Measurements from ENCODE around the gene SMAD7.

The SMAD7 gene

DNA sequence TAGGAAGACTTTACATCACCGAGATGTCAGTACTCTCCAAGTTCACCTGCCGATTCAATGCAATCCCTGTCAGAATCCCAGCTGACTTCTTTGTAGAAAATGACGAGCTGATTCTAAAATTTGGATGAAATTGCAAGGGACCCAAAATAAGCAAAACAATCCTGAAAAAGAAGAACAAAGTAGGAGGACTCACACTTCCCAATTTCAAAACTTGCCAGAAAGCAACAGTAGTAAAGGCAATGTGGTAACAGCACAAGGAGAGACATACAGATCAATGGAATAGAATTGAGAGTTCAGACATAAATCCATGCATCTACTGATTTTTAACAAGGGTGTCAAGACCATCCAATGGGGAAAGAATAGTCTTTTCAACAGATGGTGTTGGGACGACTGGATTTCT, 52.2 kb downstream of the SMAD7 start:
- no peak for DNase-seq (ENCODE audit: low read depth in 1 of 2, low spot score in 1 of 2)

DNA sequence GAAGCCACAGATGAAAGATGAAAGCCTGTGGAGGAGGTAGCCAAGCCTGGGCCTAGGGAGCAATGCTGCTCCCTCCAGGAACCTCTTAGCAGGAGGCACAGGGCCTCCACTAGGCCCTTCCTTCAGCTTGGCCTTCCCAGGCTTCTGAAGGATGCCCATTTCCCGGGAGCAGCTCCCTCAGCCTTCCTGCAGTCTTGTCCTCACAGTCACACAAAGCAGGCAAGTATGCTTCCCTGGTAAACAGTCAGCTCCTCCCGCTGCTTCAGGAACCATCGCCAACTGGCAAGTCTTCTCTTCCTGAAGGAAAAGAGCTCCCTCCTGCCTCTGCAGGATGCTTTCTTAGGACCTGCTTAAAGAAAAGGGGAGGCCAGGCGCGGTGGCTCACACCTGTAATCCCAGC, 53.2 kb downstream of the SMAD7 start:
- no peak for DNase-seq (ENCODE audit: low read depth in 1 of 2, low spot score in 1 of 2)

DNA sequence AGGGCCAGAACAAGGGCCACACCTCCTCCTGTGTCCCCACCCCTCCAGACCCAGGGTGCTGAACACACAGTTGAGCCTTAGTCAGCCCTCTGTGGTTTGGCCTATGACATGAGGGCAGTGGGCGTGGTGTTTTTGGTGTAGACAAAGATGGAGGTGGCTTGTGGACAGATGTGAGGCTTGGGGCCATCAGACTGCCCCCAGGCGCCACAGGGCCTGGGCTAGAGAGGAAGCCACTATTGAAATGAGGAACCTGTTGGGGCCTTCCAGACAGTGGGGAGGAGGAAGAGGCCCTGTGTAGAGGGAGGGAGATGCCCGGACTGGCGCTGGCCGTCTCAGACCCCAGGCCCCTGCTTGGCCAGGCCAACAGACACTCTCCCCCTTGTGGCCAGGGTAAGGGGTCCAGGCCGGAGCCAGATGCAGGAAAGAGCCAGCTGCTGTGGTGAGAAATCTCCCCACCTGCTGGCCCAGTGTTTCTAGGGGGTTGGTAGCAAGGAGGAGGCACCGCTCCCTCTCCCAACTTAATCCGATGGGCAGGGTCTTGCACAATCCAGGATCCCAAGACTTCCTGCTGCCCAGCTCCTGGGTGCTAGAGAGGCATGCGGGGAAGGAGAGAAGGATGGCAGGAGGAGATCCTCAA, 53.8 kb downstream of the SMAD7 start:
- no peak for DNase-seq (ENCODE audit: low read depth in 1 of 2, low spot score in 1 of 2)

DNA sequence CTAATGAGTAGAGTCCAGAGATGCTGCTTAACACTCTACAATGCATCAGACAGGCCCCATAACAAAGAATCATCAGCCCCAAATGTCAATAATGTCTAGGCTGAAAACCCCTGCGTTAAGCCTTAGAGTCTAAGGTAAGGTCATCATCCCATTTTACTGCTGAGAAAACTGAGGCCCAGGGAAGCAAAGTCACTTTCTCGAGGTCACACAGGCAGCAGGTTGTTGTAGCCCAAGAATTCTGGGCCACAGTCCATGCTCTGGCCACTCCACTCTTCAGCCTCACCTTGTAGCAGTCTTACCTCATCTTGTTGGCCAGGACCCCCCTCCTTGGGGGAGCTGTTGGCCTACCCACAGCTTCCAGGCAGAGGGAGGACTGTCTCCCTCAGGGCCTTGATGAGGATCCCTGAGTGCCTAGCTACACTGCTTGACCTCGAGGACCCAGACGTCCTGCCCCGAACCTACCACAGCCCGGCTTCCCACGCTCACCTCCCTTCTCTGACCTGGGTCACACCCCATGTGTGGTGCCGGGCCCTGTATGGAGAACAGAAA, 54.4 kb downstream of the SMAD7 start:
- no peak for DNase-seq (ENCODE audit: low read depth in 1 of 2, low spot score in 1 of 2)

DNA sequence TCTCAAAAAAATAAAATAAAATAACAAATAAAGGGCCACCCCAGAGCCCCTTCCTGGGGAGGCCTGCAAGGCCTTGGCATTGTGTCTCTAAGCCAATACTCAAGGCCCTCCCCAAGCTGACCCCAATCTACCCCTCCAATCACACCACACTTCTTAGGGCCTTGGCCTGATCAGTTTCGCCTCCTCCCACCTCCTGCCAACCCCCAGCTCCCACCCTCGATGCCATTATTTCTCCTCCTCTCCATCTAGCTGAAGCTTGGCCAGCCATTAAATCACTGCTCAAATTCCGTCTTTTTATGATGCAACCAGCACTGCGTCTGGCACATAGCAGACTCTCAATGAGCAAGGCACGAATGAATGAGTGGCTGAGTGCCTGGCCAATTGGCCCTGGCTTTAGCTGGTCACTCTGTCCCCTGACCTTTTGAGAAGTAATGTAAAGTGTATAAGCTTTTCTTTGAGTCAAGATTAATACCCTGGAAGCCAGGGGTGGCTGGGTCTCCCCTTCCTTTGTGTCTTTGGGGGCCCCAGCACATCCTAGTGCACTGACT, 55.9 kb downstream of the SMAD7 start:
- DNase-seq (ENCODE audit: low read depth in 1 of 2, low spot score in 1 of 2), result no peak

DNA sequence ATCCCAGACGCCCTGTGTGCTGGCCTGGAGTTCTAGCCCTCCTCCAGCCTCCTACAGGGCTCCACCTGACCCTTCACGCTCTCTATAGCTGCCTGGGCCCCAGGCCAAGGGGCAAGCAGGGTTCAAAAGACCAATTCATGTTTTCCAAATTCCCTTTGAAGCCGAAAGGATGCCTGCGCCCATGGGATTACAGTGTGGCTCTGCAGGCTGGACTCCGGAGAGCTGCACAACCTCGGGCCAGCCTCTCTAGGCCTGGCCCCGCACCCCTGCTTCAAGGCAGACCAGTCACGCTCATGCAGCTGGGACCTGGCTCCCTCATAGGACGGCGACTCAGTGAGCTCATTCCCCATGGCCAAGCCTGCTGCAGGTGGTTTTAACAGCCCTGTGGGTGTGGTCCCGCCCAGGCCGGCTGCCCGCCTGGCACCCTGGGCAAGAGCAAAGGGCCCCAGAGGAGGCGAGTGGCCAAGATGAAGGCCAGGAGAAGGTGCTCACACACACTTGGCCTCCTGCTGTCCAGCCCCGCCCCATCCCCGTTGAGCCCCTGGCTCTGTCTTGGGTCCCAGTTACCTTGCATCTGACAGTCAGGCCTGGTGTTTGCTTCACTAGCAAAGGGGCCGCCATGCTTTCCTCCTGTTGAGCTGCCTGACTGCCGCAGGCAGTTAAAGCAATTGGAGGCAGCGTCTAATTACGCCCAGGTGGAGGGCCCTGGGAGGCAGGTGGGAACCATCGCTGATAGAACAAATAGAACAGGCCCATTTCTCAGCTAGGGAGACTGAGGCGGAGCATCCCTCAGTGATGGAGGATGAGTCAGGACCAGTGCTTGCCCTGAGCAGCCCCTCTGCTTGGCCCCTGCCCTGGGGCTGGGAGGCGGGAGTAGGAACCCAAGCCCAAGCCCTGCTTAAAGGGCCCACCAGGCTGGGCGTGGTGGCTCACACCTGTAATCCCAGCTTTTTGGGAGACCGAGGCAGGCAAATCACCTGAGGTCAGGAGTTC, 56.9 kb downstream of the SMAD7 start:
- no peak for DNase-seq (ENCODE audit: low read depth in 1 of 2, low spot score in 1 of 2)

DNA sequence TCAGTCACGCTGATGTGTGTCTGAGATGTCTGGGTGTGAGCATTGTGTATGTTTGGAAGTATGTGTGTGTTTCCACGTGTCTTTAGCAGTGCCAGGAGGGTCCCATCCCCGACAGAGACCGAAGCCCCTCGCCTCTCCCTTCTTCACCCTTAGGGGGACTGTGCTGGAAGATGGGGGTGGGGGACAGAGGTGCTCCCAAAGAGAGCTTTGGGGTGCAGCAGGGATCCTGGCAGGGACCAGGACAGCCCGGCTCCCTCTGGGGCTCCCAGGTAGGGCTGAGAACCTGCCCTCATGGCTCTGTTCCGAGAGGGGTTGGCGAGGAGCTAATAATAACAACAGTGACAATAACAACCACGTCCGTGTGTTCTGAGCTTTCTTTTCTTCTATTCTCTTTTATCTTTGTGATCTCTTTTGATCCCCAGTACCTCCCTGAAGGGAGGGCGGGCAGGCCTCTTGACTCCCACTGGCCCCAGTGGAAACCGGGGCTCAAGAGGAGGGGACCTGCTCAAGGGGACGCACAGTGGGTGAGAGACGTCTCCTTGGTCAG, 57.6 kb downstream of the SMAD7 start:
- DNase-seq (ENCODE audit: low read depth in 1 of 2, low spot score in 1 of 2), result no peak

DNA sequence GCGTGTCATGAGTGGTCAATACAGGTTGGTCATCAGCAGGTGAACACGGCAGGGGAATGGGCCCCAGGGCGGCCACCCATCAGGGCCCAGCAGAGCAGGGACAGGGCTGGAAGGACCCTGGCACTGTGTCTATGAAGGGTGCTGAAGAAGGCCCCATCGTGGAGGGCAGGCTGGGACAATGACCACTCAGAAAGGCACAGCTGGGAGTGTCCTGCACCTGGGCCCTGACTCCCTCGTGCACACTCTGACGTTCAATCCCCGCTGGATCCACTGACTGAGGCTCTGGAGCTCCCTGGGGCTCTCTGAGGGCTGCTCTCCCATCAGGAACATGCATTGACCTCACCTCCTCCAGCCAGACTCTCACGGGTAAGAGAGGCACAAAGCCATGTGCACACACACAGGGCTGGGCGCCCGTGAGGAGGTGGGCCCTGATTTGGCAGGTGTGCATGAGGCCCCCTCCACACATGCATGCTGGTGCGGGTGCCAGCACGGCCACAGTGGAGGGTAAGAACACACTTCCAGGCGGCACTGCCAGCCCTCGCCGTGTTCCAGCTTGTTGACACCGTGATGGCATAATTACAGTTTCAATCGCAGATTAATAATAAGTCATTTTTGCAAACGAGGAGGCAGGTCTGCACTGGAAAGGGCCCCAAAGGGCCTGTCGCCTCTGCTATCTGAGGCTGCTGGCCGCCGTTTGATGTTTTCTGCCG, 58.5 kb downstream of the SMAD7 start:
- no peak for DNase-seq (ENCODE audit: low read depth in 1 of 2, low spot score in 1 of 2)

DNA sequence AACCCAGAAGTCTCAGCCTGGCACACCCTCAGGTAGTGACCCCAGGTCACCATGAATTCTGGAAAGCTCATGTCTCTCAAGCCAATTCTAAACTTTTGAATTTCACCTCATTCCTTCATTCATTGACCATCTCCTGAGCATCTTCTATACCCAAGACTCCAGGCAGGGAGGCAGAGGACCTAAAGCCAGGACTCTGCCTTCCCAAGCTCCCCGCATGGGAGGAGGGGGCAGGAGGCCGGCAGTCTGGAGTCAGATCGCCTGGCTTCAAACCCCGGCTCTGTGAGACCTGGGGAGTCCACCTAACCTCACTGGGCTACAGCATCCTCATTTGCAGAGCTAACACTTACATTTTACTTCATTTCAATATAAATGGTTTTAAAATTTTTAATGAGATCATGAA, 59.0 kb downstream of the SMAD7 start:
- no peak for DNase-seq (ENCODE audit: low read depth in 1 of 2, low spot score in 1 of 2)

DNA sequence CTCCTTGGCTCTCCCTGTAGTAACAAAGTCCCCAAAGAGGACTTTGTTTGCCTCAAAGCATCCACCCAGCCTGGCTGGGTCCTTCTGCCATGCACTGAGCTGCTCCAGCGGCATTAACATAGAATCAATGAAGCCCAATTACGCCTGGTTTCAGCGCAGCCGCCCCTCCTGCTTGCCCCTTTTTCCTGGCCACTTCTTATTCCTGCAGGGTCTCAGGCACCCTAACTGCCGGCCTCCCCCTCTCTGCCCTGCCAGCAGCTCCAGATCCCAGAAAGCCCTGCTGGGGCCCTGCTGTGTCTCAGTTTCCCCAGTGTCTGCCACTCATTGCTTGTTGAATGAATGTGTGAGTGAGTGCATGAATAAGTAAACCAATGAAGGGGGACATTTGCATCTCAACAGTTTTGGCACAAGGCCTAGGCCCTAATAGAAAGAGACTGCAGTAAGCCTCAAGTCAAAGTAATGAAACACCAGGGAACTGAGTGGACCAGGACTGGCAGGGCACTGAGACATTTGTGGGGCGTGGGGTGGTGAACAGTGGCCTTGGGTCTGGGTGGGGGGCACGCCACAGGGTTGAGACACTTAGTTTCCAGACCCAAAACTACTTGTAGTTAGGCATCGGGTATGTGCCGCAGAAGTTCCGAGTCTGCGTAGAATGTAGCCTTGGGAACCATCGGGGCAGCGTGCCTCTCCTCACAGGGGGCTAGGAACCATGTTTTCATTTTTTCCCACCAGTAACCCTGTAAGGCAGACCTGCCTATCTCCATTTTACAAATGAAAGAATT, 60.6 kb downstream of the SMAD7 start:
- DNase-seq (ENCODE audit: low read depth in 1 of 2, low spot score in 1 of 2), result no peak

DNA sequence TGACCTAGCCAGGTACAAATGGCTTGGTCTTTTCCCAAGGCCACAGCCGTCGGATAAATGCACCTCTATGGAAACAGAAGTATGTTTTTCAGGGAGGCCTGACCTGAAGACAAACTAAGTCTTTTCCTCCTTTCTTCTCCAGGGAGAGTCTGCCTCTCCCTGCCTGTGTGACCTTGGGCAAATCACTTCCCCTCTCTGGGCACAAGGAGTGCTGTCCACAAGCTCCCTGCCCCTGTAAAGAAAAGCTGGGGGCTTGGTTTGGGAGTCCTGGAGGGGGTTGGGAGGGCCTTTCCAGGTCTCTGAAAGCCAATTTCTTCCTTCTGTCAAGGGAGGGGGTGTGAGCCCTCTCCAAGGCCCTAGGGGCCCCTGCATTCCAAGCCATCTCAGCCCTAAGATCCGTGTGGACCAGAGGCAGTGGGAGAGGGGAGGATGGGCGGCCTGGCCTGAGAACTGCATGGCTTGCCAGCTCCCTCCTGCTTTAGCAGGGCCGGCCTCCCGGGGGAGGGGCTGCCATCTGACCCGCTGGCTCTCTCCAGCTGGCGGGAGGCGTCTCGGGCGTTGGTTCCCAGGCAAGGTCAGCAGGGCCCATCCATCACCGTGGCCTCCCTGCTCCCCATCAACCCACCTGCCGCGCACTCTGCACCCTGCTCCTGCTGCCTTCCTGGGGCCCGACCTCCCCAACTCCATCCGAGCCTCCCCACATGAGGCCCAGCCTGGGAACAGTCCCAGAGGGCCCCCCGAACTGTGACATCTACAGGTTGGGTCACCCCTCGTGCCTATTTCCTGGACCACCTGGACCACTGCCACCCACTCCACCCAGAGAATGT, 61.4 kb downstream of the SMAD7 start:
- no peak for DNase-seq (ENCODE audit: low read depth in 1 of 2, low spot score in 1 of 2)

DNA sequence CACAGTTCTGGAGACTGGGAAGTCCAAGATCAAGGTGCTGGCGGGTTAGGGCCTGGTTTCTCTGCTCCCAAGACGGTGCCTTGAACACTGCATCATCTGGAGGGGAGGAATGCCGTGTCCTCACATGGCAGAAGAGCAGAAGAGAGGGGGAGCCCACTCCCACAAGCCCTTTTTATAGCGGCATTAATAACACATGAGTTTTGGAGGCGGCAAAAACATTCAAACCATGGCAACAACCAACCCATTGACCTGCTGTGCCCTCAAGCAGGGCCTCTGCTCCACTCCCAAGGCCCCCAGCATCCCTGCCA, 62.0 kb downstream of the SMAD7 start:
- DNase-seq (ENCODE audit: low read depth in 1 of 2, low spot score in 1 of 2), result no peak

DNA sequence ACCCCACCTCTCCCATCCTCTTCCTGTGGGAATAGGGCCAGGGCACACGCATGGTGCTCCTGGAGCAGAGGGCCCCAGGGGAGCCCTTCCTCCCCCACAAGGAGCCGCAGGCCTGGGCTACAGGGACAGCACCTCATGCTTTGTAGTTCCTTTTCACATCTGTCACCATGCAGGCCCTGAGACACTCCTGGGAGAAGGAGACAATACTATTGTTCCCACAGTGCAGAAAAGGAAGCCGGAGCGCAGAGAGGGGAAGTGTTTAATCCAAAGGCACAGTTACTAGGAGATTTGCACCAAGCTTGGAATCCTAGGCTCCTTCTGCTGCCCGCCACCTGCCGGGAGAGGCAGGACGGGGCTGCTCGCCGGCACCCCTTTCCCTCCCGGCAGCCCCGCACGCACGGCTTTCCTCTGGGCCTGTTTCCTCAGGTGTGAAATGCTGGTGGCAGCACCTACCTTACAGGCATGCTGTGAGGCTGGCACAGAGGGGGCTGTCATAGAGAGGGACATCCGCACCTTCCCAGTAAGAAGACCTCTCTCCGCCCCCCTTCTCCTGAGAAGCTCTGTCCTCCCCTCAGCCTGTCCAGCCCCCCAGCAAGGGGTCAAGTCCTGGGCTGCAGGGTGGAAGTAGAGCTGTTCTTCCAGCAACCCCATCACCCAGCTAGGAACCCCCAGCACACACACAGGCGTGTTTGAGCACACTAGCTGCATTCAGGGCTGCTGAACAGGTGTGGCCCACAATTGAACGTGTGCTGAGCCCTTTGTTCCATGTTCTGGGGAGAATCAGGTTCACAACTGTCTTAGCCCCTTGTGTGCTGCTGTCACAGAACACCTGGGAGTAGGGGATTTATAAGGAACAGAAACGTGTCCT, 62.6 kb downstream of the SMAD7 start:
- DNase-seq (ENCODE audit: low read depth in 1 of 2, low spot score in 1 of 2), result no peak

DNA sequence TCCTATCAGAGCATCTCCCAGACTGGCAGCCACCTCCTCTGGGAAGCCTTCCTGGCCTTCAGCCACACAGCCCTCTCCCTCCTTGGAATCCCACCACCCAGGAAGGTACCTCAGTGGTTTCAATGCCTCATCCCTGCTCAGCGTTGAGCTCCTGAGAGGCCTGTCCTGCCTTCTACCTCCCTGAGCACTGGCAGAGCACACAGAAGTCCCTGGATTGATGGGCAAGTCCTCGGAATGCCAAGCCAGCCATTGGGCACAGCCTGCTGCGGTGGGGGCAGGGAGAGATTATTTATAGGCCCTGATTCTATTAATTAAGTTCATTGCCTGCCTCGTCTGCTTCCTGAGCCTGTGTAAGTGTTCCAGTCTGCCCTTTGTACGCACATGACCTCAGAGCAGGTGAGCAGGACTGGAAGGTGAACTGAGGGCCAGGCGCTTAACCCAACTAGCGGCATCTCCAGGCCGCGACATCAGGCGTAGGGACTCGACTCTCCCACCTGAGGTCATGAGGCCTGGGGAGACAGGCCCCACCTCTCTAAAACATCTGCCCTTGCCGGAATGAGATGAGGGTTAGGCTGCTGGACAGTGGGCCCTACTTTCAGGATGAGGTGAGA, 63.4 kb downstream of the SMAD7 start:
- DNase-seq (ENCODE audit: low read depth in 1 of 2, low spot score in 1 of 2), result no peak

DNA sequence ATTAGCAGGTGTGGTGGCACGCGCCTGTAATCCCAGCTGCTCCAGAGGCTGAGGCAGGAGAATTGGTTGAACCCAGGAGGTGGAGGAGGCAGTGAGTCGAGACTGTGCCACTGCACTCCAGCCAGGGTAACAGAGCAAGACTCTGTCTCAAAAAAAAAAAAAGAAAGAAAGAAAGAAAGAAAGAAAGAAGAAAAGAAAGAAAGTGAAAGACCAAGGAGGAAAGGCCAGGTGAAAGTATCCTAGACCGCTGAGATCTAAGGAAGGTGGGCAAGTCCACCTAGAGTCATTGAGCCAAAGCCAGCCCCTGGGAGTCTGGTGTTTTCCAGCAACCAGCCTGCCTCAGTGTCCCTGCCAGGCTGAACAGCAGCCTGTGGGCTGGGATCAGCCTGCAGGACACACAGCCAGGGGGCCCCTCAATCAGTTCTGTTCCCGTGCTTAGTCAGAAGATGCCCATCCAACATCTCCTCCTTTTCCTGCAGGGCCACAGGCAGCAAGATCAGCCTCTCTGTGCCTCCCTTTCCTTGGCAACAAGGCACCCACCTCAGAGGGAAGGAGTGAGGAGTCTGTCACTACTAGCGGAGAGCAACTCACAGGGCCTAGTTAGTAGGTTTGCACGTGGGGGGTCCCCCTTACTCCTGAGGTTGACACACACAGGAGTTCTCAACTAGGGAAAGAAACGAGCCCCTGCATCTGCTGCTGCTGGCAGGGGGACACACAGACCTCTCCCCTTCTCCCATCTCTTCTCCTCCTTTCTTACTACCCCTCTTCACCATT, 64.1 kb downstream of the SMAD7 start:
- DNase-seq (ENCODE audit: low read depth in 1 of 2, low spot score in 1 of 2), result no peak

DNA sequence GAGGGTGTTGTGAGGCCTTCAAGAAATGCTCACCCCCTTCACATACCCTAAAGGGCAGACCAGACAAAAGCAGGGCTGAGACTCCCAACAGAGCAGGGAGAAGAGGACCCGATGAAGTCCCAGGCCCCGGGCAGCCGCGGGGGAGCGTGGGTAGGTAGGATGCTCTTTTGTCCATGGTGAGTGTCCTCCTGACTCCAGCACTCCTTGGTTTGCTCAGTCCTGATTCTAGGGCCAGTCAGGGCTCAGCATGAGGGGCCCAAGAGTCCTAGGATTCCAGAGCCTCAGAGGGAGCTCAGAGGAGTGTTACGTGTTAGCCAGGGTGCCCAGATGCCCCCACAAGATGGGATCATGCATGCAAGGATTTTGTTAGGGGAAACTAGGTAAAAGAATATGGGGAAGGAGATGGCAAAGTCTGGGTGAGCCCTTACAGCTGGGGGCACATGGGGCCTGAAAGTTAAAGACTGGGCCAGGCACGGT, 64.8 kb downstream of the SMAD7 start:
- DNase-seq (ENCODE audit: low read depth in 1 of 2, low spot score in 1 of 2), result no peak

DNA sequence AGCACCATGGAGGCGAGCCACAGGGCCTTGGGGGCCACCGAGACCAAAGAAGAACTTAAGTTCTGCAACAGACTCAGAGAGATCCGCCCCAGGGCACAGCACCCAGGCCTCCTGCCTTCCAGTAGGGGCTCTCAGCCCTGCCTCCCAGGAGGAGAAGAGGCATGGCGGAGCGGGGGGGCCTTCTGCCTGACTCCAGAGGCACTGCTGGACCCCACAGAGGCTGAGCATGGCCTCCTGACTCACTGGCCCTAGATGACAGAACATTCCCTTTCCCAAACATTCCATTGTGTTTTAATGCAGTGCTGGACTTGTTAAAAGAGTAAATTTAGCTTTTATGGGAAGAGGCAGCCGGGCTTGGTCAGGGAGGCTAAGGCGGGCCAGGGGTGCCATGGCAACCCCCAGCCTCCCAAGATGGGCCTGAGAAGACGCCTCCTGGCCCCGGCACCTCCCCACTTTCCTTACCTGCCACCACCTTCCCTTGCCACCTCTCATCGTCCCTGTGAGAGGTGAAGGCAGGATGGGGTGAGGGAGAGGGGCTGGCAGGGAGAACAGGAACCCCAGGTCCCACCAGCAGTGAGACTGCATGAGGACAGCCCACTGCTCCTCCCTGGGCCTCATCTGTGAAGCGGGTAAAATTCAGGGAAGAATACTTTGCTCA, 65.4 kb downstream of the SMAD7 start:
- DNase-seq (ENCODE audit: low read depth in 1 of 2, low spot score in 1 of 2), result no peak
